NK-92 (cell line): Measurements from ENCODE around the gene BPGM.

Experiments used
- DNase-seq: peaks from one replicate; lab custom pipeline; 2025; ENCODE audit not compliant: unreplicated experiment; lab: John Stamatoyannopoulos, UW

BPGM gene

DNA sequence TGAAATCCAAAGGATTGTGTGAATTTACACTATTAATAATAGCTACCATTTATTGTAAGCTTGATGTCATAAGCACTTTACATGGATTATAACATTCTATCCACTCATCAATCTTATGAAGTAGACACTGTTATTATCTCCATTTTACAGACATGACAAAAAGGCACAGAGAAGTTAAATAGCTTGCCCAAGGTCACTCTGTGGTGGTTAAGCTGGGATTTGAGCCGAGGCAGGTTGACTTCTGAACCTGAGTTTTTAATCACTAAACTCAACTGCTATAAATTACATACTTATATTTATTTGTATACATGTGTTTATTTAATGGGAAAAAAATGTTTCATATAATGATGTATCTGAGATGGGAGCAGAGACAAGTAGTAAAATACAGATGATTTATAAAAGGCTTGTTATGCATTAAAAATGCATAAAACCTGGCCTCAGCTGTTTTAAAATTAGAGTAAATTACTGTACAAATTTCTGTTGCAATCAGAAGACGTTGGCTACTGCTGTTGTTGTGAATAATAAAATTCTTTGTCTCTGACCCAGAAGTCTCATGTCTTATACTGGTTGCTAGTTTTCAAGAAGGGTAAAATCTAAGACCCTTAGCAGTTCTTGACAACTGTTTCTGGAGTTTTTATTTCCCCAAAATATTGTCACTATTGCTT lies 71.7 kb downstream of the BPGM start:
- no peak for DNase-seq

- no peak for DNase-seq
Measured at GRCh38 chr7:134720091-134720935, 73.7 kb downstream of the BPGM start.

DNA sequence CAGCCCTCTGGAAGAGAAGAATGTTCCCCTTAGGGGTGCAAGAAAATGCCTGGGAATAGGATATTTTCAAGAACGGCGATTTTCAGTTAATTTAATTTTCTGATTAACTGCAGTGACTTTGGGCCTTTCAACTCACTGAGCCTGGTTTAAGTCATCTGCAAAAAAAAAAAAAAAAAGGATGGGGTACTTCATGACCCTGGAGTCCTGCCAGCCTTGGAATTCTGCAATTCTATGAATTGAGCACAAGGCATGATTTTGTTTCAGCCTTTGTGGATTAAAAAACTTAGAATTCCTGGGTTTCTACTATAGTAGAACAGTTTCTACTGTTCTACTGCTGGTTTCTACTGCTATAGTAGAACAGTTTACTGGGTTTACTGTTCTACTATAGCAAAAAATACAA lies 74.5 kb downstream of the BPGM start:
- DNase-seq = no peak

GRCh38 chr7:134722786-134723322 lies 76.2 kb downstream of the BPGM start:
- no peak for DNase-seq

DNA sequence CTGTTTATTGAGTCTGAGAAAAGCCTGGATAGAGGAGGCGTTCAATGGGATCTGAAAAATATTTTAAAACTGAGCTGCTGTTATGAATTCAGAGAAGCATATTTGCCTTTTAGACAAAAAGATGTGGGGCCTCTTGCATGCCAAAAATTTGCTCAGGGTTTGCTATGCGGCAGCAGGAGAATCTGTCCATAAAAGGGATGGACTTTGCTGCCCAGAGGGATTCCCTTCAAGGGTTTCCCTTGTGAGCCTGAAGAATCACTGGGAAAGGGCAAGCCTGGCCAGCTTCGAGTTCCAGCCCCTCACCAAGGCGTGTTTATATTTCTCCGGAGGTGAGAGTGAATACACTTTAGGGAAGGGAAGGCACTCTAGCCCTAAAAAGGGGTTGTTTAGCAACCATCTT lies 77.2 kb downstream of the BPGM start:
- DNase-seq = no peak

DNA sequence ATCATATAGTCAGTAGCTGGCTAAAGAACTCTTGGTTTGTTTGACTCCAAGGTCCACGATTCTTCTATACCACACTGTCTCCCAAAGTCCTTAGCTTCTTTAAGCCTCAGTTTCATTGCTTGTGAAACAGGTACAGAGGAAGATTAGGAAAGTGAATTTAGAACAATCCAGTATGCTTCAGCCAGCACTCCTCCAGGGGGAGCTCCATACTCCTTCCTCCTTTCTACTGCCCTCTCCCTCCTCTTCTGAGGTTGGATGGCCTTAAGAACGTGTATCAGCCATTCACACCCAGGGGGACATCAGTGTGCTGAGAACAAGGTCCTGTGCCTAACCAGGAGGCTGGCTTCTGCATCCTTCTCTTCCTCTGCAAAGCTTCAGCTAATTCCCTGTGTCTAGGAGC lies 78.0 kb downstream of the BPGM start:
- no peak for DNase-seq

GRCh38 chr7:134726581-134726980 lies 79.9 kb downstream of the BPGM start:
- DNase-seq = no peak

GRCh38 chr7:134727711-134728110 lies 81.1 kb downstream of the BPGM start:
- DNase-seq = no peak
